Measurements from ENCODE around the gene CBX8.

The CBX8 gene

DNA sequence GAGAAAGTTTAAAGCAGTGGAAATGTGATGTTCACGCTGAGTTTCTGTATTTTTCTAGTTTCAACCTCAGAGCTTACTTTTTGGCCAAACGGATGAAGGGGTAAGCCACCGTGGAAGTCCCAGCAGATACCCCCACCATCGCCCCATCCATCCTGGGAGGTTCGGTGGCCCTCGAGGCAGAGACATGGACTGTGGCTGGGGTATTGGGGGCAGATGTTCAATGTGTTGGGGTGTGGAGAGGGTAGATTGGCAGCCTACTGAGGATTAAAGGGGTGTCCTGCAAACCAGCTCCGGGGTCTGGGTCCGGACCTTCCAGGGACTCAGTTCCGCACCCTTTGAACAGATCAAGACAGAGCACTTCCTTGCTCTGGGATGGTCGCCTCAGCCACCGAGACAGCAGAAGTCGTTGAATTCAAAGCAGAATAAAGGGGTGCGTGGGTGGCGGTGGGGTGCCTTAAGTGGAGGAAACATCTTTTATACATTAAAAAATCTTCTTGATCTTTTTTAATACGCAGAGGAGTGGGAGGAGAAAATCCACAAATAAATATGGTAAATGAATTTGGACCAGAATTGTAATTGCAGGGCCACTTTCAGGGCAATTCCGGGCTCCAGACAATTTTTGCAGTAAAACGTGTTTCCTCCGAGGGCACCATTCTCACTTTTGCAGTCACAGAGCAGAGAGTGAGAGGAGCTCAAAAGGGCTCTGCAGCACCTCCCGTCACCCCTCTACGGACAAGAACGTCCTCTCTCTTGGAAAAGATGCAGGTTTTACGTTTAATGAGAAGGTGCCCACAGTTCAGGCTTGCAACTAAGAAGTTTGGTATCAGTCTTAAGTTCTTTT is 8.2 kb upstream of the CBX8 start:
- no peak for DNase-seq (ENCODE audit: low spot score)

DNA sequence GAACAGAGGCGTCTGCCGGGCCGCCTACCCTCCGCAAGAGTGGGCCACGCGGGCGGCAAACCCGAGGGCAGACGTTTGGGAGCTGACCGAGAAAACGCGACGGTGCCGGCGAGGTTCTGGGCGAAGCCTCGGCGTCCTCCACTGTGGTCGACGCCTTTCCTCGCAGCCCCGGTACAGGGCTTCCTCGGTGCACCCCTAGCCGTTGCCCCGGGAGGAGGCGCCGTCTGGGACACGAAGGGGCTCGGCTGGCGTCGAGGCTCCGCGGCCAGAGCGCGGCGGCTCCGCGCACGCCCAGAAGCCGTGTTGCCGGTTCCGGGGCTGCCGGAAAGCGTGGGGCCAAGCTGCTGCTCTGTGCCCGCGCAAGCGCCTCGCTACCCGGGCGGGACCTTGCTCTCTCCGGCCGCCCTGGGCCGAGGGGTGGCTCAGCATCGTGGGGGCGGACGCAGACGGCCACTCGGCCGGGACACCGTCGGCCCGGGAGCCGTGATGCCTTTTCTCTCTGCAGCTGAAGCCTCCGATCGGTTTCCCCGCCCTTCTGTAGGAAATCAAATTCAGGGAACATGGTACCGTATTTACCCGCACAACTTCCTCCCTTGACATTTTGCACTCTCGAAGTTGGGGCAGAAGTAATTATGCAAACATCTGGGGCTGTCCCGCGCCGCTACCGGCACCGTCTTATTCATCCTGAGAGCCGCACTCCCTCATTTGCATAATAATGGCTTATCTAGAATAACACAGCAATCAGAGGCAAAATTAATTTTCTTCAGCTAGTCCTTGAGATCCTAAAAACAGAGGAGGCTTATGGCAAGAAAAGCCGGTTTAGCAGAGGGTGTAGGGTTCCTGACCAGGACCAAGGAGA is 7.3 kb upstream of the CBX8 start:
- DNase-seq (ENCODE audit: low spot score) = peak; percentile 70

DNA sequence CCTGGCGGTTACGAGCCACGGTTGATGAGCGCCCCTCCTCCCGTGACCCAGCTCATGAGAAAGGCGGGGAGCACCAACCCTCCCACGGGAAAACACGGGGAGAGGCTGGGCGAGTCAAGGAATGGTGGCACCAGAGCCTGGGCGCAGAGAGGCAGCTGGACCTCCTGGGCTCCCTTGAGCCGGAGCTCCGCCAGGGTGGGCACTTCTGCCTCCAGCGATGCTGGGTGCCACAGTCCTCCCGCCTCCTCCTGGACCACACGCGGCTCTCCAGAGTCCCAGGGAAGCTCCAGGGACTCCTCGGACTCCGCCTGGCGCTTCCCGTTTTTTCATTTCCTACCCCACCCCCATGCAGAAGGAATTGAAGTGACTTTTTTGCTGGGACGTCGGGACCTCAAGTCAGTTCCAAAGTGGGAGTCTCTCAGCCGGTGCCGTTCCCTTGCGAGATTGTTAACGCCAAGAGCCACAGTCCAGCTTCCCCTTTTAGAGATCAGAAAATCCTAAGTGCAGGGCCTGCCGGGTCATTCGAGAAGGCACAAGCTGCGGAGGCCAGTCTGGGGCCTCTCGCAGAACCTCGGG is 6.6 kb upstream of the CBX8 start:
- DNase-seq (ENCODE audit: low spot score) = no peak

DNA sequence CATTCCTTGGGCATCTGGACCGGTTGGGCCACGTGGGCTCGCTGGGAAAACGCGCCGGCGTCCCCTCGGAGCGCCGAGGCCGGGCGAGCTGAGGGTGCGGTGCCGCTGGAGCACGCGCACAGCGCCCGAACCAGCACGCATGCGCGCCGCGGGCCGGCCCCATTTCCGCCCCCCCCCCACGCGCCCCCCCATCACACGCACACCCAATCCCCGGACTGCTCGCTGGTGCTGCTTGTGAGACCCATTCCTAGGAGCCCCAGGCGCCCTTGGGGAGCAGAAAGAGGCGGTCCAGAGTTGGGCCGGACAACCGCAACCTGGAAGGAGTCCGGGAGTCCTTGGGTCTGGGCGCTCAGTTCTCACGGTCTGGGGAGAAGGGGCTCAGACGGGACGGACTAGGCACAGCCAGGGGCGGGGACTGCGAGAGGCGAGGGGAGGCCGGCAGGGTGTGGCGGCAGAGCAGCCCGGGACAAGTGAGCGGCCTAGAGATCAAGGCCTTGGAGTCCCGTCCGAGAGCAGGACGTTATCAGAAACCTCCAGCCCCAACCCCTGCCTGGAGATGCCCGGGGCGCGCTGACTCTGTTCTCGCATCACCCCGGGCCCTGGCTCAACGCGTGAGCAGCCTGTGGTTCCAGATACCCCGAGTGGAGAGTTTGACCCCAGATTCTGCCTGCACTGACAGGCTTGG is 6.0 kb upstream of the CBX8 start:
- no peak for DNase-seq (ENCODE audit: low spot score)

DNA sequence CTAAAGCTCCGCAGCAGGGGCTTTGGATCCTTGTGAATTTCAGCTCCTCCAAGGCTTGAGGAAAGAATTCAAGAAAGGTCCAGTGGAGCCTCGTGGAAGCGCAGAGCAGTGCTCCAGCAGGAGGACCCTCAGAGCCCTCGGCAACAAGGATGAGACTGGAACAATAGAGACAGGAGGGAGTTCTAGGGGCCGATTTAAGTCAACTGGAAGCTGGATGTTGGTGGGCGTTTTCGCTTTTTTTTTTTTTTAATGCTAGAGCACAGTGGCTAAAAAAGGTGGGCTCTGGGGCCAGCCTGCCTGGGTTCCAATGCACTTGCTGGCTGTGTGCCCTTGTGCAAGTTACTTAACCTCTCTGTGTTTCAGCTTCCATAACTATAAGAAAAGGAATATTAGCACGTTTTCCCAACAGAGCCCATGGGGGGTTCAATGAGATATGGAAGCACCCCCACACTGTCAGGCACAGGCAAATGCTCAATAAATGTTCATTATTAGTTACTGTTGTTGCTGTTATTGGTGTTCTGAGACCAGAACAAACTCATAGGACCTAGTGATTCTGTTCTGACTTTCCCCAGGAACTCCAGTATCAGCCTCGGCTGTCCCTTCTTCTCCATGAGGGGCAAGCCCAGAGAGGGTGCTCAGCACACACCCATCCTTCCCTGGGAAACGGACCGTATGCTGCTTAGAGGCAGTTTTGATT is 5.3 kb upstream of the CBX8 start:
- DNase-seq (ENCODE audit: low spot score) = no peak

DNA sequence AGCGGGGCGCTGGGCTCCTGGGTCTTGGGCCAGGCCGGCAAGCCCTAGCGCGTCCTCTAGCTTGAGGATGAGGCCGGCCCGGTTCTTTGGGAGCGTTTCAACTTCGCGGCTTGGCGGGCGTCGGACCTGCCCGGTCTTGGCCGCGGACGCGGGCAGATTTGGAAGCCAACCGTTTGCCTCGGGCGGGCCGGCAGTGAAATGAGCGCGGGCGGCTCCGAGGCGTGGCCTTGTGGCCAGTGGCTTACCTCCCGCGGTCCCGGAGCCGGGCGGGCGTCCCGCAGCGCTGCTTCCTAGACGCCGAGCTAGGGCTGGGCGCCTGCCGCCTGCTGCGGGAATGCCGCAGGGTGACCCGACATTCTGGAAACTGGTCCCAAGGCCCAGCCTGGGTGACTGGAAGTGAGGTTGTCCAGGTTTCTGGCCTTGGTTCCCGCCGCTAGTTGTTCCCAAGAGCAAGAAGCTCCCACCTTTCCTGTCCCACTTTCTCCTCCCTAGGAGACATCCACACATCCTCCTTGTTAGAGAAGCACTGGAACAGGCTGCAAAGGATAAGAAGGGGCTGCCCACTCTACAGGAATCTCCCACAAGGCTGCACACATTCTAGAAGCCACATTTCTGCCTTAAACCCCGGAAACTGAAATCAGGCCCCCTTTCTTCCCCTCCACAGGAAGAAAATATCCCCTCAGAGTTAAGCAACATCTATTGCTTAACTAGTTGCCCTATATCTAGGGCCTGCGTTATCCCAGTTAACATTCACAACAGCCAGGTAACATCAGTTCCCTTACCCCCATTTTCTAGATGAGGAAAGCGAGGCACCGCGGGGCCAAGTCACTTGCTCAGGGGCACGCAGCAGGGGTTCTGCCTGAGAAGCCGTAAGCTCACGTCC is 4.5 kb upstream of the CBX8 start:
- no peak for DNase-seq (ENCODE audit: low spot score)

DNA sequence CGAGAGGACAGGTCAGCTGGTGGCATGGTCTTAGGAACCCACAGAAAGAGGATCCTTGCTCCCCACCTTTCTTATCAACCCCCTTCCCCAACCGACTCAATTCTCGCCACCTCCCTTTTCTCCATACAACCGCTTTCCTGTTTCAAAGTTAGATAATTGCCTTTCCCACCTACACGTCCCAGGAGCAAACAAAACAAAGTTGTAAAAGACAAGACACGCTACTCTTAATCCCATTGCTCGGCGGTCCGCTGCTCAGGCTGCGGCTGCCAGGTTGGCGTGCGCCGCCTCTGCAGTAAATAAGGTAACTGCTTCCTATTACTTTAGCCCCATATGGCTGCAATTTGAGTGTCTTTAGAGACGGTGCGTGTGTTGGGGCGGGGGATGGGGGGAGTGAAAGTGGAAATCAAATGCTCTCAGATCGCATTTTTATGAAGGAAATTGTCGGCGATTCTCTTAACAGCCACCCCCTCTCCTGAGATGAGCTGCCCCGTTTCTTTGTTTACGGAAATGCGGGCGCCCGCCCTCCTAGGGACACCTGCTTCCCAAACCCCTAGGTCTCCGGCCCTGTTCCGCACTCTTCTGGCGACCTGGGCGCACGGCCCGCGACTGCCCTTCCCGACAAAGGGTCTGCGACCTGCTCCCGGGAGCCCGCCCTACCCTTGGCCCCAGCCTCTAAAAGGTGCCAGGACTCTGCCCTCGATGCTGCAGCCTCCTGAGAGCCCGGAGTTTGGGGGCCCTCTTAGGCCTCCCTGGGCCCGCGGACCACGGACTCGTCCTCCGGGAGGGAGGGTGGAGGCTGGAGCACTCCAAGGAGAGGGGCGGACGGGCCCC is 3.7 kb upstream of the CBX8 start:
- DNase-seq (ENCODE audit: low spot score) = peak; percentile 74

DNA sequence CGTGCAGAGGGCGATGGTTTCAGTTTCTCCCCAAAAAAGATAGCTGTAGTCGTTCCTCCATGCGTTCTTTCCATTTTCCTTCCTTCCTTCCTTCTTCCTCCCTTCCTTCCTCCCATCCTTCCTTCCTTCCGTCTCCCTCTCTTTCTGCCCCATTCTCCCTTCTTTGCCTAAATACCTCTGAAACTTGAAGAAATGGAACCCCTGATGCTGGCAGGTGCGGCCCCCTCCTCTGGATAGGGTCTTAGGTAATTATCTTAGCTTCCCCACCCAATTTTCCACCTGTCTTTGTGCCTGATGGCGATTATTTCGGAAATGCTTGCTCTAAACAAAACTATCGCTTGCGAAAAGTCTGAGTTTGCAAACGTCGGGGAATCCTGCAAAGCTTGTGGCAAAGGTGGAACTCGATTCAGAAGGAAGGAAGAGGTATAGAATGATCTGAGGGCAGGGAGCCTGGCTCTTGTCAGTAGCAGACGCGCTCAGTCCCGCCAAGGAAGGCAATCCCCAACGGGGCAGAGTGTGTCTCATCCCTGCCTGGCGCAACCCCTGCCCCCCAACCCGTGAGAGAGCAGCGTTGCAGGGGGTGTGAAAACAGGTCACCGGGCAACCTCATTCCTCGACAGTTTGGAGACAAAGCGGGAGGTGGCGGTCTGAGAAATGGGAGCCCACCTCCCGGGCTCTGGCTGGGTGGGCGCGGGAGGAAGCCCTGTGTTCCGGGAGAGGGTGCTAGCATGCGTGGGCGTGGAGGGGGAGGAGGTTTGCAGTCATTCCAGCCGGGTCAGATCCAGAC is 2.9 kb upstream of the CBX8 start:
- no peak for DNase-seq (ENCODE audit: low spot score)

DNA sequence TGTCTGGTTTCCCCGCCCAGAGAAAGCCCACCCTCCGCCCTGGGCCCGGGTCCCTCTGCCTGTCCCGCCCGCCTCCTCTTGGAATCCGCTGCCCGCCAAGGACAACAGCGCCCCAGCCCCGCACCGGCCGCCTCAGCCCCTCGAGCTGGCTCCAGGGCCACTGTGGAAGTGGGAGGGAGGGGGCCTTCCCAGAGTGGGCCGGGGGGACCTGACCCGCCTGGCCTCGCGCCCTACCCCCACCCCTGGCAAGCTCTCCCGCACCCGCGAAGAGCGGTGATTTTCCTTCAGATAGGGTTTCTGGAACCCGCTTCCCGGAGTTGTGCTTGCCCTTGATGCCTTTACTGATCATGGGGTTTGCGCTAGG is 2.3 kb upstream of the CBX8 start:
- no peak for DNase-seq (ENCODE audit: low spot score)

DNA sequence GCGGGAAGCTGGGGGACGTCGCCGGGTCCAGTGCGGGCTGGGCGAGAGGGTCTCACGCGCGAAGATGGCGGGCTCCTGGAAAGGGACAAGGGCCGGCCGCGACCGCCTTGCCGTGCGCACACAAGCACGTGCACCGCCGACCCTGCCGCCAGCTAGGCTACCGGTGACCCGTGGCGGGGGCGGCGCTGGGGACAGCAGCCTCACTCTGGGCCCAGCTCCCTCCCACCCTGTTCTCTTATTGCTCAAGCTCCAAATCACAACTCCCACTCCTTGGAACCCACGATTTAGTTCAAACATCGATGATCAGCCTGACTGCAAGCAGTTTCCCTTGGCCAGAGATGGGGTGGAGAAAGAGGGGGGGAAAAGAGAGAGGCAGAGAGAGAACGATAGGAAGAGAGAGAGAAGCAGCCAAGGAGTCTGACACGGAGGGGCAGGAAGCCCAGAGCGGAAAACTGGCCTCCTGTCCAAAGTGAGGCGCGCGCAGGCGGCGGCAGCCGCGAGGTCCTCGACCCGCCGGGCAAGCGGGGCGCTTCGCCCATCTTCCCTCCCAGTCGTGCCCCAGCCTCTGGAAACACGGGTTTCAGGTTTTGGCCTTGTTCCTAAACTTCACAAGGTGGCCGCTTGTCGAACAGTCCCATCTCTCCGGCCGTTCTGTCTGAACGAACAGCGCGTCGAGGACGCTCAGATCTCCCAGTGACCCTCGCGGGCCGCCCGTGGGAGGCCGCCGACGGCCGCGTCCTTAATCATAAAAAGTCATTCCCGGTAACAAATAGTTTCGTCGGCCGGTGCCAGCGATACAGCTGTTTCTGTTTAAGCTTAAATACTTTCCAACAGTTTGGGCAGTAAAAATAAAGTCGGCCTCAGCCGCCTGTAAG is 1.7 kb upstream of the CBX8 start:
- DNase-seq (ENCODE audit: low spot score) = no peak

DNA sequence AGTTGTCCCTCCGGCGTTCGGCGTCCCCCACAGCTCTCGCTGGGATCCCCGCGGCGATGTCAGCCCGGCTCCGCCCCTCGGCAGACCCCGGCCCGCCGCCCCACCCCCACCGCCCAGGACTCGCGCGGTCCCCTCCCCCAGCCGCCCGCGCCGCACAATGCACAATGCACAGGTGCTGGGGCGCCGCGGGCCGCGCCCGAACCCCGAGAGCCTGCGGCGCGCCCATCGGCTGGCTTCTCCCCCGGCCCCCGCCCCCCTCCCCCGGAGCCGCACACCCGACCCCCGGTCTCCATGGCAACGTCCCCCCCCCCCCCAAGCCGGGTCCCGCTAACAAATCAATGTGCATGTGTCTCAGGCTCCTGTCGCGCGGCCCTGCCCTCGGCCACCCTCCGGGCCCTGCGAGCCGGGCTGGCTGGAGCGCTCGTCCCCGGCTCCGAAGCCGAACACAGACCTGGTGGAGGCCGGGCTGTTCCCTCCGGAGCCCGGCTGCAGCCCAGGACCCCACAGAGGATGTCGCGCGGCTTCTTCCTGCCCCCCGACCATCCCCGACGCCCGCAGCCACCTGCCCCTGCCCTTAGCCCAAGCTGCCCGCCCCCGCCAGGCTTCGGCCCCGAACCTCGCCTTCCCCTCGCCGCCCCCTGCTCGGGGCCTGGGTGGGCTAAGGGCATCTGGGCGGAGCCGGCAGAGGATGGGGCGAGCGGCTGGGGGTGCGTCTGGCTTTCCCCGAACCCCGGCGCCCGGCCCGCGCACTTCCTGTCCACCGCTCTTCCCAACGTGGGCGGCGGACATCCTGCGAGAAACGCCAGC is 818 bp upstream of the CBX8 start:
- peak; percentile 75 for DNase-seq (ENCODE audit: low spot score)

DNA sequence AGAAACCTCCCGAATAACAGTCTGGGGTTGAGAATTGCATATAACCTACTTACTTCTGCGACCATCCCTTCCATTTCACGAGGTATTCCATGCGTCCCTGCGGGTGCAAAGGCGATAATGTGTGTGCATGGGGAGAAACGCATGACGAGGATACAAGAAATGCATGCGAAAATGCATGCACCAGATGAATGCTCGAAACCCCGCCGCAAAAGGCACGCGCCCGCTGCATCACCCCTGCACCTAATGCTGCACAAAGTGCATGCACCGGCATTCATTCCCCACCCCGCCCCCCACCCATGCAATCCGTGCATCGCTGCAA is 474 bp downstream of the CBX8 start:
- no peak for DNase-seq (ENCODE audit: low spot score)

DNA sequence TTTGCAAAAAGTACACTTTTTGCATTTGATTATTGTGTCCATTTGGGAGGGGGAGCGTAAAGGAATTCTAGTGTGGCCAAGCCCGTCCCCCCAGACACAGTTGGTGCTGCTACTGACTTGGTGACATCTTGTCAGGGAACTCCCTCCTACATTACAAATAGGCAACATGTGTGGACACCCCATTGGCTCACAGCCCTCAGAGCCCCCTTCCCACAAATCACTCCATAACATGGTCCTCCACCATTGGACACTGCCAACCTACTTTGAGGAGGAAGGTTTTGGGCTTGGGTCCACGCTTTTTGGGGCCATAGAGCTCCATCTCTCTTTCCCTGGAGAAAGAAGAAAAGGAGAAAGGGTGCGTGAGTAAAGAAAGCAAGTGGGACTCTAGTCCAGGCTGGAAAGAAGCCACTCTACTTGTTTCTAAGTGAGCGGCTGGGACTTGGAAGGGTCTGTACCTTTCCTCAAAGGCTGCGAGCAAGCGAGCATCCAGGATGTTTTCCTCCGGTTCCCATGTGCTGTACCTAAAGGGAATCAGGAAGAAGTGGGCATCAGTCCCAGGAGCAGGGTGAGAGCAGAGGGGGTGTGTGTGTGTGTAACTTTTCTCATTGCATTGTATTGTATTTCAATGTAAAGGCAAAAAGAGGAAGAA is 958 bp downstream of the CBX8 start:
- no peak for DNase-seq (ENCODE audit: low spot score)

DNA sequence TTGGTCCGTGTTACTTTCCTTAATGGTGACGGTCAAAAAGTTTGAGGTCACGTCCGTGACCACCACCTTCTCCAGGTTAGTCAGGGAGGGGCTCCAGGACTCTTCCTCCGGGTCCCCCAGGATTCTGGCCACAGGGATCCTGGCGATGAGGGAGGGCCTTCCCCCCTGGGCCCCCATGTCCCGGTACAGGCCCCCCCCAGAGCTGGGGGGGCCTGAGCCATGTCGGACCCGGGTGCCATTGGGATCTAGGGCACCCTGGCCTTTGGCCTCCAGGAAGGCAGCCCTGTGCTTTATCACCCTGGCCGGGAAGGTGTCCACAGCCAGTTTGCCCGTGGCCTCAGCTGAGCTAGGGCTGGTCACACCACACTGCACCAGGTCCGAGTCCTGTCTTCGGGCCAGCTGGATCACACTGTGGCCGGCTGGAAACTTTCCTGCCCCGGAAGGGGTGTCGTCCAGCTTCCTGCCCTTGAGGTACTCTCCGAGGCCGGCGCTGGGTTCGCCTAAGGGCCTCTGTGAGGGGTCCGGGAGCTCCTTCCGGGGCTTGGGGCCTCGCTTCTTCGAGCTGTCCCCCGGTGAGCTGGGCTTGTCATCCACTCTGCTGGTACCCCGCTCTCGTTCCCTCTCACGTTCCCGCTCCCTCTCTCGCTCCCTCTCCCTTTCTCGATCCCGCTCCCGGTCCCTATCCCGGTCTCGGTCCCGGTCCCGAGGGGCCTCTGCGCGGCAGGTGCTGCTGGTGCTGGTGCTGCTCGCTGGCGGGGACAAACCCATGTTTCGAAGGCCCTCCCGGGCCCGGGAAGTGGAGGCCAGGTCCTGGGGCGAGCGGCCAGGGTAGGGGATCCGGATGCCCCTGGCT is 2.0 kb downstream of the CBX8 start:
- DNase-seq (ENCODE audit: low spot score) = no peak

DNA sequence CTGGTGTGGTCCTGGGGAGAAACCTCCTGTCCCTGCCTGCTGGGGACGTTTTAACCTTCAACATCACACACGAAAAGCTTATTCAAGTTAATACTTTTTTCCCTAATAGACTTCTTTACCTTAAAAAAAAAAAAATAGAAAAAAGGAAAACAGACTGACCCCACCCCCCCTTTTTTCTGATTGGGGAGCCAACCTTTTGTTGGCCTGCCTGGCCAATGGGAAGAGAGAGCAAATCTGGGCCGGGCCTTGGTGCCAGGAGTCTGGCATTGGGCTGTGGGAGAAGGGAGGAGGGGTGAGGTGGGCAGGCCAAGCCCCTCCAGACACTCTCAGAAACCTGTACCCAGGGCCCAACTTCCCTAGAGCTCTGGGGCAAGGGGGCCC is 3.0 kb downstream of the CBX8 start:
- peak; percentile 83 for DNase-seq (ENCODE audit: low spot score)

All from SK-N-DZ (cell line).